HL-60 (cell line): ENCODE data around the gene ECEL1.

Source experiments
- DNase-seq, 2 experiments: peaks; one replicate each; pipeline ENCODE4 v3.0.0-alpha.2; 2010 to 2020; ENCODE audit warnings: low read depth in 1 of 2, low spot score in 1 of 2
- H3K27ac ChIP-seq: fragments of 250-450 bp; sonication (Bioruptor Pico); replicated peaks from 2 replicates; pipeline ENCODE4 v1.5.1; 2020; ENCODE audit warnings: mild to moderate bottlenecking, moderate library complexity
- H3K27me3 ChIP-seq: fragments of 250-450 bp; sonication (Bioruptor Pico); 2 replicates; pipeline ENCODE4 v1.5.1; 2021; ENCODE audit warnings: mild to moderate bottlenecking, moderate library complexity; ENCODE audit not compliant: insufficient read depth, poor library complexity, severe bottlenecking
- H3K4me3 ChIP-seq: replicated peaks from 2 replicates; pipeline ENCODE4 v1.5.1; 2011; ENCODE audit warnings: mild to moderate bottlenecking, control low read depth, low read length; ENCODE audit not compliant: insufficient read depth
- CTCF ChIP-seq: IDR thresholded peaks from one replicate; pipeline ENCODE4 v1.5.1; 2011; ENCODE audit warnings: low read length, control low read depth, inconsistent platforms; ENCODE audit not compliant: insufficient read depth
- GABPA ChIP-seq: IDR thresholded peaks from 2 replicates; pipeline ENCODE4 v1.6.1; 2012; ENCODE audit warnings: low read depth
- POLR2AphosphoS5 ChIP-seq: IDR thresholded peaks from 2 replicates; pipeline ENCODE4 v1.6.1; 2012; ENCODE audit warnings: low read depth
- REST ChIP-seq: IDR thresholded peaks from 2 replicates; pipeline ENCODE4 v1.6.1; 2012; ENCODE audit warnings: low read depth; ENCODE audit not compliant: insufficient replicate concordance
- SPI1 ChIP-seq: IDR thresholded peaks from 2 replicates; pipeline ENCODE4 v1.6.1; 2012; ENCODE audit warnings: low read depth, mild to moderate bottlenecking, borderline replicate concordance

Gene ECEL1

DNA sequence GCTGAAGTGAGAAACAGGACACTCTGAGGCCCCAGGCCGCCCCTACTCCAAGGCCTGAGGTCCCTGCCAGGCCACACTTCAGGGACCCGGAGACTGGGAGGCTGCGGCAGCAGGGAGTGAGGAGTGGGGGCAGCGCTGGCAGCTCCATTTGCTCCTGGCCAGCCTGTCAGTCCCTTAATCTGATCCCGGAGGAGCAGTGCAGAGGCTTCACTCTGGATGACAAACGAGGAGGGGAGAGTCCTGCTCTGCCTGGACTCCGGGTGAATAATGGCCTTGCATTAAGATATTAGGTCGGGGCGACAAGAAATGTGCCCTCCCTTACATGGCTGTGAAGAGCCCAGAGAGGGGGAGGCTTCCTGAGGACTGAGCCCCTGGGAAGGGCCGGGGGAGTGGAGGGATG, 18.2 kb upstream of the ECEL1 start:
- TF ChIP-seq SPI1, result no peak
- no peak for TF ChIP-seq REST
- no peak for TF ChIP-seq CTCF
- no peak for TF ChIP-seq GABPA
- TF ChIP-seq POLR2AphosphoS5, result no peak
- Histone ChIP-seq H3K27me3 (peaks cover 36% of the 10 kb centered on the region), H3K27ac (no peak overlapping the region), H3K4me3 (no peak overlapping the region)
- DNase-seq, result no peak

- TF ChIP-seq REST (no peak), CTCF (no peak), POLR2AphosphoS5 (no peak), SPI1 (no peak), GABPA (no peak)
- Histone ChIP-seq H3K4me3 (no peak overlapping the region), H3K27me3 (peaks cover 40% of the 10 kb centered on the region), H3K27ac (no peak overlapping the region)
- no peak for DNase-seq
Measured at GRCh38 chr2:232504438-232504837, 16.8 kb upstream of the ECEL1 start.

GRCh38 chr2:232503809-232504323, 16.2 kb upstream of the ECEL1 start:
- Histone ChIP-seq H3K27me3 (peaks cover 43% of the 10 kb centered on the region), H3K4me3 (no peak overlapping the region), H3K27ac (no peak overlapping the region)
- no peak for TF ChIP-seq GABPA
- TF ChIP-seq CTCF, result no peak
- TF ChIP-seq REST, result no peak
- no peak for TF ChIP-seq POLR2AphosphoS5
- no peak for TF ChIP-seq SPI1
- no peak for DNase-seq
